RWPE1 (cell line): ENCODE results near the gene SP6.

Experiments used
- CTCF ChIA-PET: fragments of 350-600 bp; sonication (Branson Sonifier 250); formaldehyde crosslinking; extraction: SDS; loops from one replicate; lab custom pipeline; 2021; lab: Yijun Ruan, JAX
- POLR2A ChIA-PET: fragments of 400-600 bp; formaldehyde crosslinking; extraction: SDS; loops from one replicate; lab custom pipeline; 2020; ENCODE audit warnings: antibody characterized with exemption; ENCODE audit not compliant: low non-redundant PET; lab: Yijun Ruan, JAX
- DNase-seq: peaks from one replicate; pipeline ENCODE4 v3.0.0; 2012; ENCODE audit warnings: low spot score
- H3K27ac ChIP-seq: fragments of 450-650 bp; 2 replicates; pipeline ENCODE4 v1.5.1; 2017
- TF ChIP-seq, protein P1 (sequence below): fragments of 450-650 bp; conservative IDR thresholded peaks from 2 replicates; pipeline ENCODE4 v1.5.1; 2017; ENCODE audit warnings: low read depth, mild to moderate bottlenecking

The SP6 gene

DNA sequence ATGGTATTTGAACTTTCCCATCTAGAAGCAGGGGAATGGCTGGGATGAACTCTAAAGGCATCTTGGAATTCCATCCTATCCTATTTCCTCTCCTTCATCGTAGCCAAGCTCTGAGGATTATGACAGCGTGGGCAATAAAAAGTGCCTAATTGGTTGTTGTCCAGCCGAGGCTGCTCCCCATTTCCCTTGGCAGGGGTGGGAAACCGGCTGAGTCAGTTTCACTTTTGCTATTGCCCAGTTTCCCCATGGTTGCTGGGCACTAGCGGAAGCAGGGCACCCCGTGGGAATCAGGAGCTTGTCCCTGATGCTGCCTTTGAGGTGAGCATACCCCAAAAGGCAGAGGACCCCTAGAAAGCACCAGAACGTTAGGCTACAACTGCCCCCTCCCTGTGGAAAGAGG is 31.3 kb upstream of the SP6 start:
- ChIA-PET CTCF (interaction anchor here (0.6 to 6.1 kb wide), 2 partner anchors 40 to 70 kb away, joined by 3 to 78 read pairs; partner anchors contain the start of gene SCRN2), POLR2A (no interaction called here)
- TF ChIP-seq, protein P1, sequence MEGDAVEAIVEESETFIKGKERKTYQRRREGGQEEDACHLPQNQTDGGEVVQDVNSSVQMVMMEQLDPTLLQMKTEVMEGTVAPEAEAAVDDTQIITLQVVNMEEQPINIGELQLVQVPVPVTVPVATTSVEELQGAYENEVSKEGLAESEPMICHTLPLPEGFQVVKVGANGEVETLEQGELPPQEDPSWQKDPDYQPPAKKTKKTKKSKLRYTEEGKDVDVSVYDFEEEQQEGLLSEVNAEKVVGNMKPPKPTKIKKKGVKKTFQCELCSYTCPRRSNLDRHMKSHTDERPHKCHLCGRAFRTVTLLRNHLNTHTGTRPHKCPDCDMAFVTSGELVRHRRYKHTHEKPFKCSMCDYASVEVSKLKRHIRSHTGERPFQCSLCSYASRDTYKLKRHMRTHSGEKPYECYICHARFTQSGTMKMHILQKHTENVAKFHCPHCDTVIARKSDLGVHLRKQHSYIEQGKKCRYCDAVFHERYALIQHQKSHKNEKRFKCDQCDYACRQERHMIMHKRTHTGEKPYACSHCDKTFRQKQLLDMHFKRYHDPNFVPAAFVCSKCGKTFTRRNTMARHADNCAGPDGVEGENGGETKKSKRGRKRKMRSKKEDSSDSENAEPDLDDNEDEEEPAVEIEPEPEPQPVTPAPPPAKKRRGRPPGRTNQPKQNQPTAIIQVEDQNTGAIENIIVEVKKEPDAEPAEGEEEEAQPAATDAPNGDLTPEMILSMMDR = no peak

DNA sequence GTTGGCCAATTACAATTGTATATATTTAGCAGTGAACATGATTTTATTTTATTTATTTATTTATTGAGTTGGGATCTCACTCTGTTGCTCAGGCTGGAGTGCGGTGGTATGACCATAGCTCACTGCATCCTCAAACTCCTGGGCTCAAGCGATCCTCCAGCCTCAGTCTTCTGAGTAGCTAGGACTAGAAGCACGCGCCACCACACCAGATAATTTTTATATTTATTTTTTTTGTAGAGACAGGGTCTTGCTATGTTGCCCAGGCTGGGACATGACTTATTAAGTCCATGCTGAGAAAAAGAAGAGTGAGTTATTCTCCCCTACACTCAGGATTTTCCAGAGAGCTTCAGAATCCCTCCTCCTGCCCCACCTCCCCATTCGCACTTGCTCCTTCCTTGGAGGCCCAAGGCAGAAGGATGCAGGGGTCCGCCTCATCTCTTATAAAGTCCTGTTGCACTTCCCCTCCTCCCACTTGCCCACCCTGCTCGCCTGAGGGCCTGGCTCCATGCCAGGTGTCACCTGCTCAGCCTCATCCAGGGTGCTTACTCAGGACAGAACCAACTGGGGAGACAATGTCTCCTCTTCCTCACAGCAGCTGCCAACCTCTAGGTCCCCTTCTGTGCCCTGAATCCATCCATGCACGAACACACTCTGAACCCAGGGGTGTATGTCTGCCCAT is 29.0 kb upstream of the SP6 start:
- no peak overlapping the region for H3K27ac ChIP-seq
- ChIA-PET CTCF (interaction anchor here (0.7 to 1.1 kb wide), 3 partner anchors 10 to 112 kb away, joined by 3 to 4 read pairs (median 4); no protein-coding TSS in a partner anchor), POLR2A (interaction anchor here (0.7 kb wide), 1 partner anchor 12 kb away, joined by 4 read pairs; no protein-coding TSS in a partner anchor)
- DNase-seq = no peak
- TF ChIP-seq, protein P1 = no peak

More for the DNA sequence above, 31.3 kb upstream of the SP6 start:
- H3K27ac ChIP-seq = peak overlapping the region; percentile 50
- DNase-seq = no peak

DNA sequence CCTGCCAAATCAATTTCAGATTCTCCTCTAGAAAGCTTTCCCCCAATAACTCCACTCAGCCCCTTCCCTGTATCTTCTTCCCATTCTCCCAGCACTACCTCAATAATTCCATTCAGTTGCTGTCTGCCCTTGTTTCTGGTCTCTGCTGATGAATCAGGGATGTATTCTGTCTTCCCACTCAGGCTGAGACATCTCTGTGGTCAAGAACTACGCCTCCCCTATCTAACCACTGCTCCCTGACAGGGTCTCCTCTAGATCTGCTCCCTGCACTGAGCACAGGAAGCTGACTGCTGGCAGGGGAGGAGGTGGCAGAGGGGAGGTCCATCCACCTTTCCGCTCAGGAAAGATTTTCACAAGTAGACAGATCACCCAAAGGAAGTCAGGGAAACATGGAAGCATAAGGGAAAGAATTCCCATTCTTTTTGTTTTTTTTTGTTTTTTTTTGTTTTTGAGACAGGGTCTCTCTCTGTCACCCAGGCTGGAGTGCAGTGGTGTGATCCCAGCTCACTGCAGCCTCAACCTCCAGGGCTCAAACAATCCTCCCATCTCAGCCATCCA is 28.1 kb upstream of the SP6 start:
- TF ChIP-seq, protein P1 = no peak
- ChIA-PET POLR2A (interaction anchor here (0.7 kb wide), 1 partner anchor 36 kb away, joined by 3 read pairs; no protein-coding TSS in a partner anchor), CTCF (interaction anchor here (0.9 to 1.1 kb wide), 2 partner anchors 11 to 31 kb away, joined by 4 read pairs; no protein-coding TSS in a partner anchor)
- H3K27ac ChIP-seq = no peak overlapping the region
- DNase-seq = no peak

DNA sequence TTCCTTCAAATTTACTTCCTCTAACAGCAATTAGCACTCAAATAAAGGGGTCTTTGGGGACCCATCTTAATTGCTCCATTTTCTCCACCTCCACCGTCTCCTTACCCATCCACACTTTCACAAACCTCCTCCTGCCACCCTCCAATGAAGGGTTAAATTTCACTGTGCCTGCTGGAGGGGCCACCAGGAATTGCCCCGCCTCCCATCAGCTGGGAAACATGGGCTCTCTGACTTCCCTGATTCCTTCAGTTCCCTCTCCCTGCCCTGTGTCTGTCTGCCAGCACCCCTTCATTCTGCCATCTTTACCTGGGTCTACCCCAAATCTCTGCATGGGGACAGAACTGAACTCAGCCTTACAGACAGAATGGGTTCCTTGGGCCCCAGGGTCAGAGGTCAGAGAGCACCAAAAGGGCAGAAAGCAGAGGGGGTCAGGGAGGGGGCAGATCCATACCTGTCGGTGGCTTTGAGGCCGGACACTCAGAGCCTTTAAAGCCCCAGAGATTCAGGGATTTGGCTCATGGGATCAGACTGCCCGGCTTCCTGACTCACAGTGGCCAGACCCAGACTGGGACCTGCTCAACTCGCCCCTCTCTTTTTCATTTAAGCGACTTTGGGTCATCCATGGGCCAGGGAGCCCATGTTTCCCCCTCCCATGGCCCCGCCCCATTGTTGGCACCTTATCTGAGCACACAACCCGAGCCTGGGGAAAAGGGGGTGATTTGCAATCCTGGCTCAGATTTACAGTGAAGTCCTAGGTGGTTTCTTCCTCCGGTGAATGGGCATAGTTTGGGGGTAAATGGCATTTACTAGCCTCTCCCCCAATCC is 27.5 kb upstream of the SP6 start:
- CTCF ChIA-PET = no interaction called here
- POLR2A ChIA-PET = no interaction called here
- no peak for DNase-seq
- H3K27ac ChIP-seq = no peak overlapping the region
- TF ChIP-seq, protein P1 = no peak

DNA sequence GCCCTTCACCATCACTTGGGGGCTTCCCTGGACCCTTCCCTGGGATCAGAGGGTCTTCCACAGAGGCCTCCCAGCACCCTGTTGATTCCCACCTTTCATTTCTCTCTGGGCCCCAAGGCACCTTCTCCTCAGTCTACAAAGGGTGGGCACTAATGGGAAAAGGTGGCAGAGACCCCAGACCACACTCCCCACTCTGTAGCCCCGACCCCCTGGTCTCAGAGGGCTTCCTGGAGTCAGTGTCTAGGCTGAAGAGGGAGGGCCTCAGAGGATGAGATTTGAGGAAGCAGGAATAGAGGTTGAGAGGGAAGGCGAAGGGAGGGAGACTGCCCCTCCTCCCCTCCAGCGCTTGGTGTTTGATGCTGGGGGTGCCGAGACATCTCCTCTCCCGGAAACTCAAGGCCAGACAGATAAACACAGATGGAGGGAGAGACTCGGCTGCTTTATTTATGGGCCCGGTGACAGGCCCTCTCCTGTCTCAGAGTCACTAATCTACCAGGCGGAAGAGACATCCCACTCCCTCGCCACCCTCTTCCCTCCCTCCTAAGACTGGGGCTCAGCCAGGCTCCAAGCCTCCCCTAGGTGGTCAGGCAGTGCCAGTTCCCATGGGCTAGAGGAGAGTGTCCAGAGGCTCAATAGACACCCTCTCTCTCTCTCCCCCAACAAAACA is 26.5 kb upstream of the SP6 start:
- DNase-seq = no peak
- TF ChIP-seq, protein P1 = no peak
- ChIA-PET POLR2A (no interaction called here), CTCF (no interaction called here)
- no peak overlapping the region for H3K27ac ChIP-seq
